T-helper 2 cell treated with Interferon-gamma antibody and Interleukin-4, amounts not matched to agents 100 ng/mL and 5 ng/mL, for 36 hours (primary cell): ENCODE results near the gene HPCAL1. TPM values are rescaled to one million over a fixed set of nuclear protein-coding genes. Genes with fewer than 3 reads are reported as not detected.

Source experiments
- intact Hi-C: fragments of 100-400 bp; cut with micrococcal nuclease; formaldehyde crosslinking; loops from one replicate; pipeline ENCODE4 v1.15.1; 2023
- total RNA-seq: library from RNA; stranded (reverse); gene quantifications from 2 replicates; pipeline ENCODE4 v1.2.3, GENCODE V29; 2022

Gene HPCAL1
- total RNA-seq, 1 donor from 2014 or later = 69.4 TPM

GRCh38 chr2:10300997-10301940 lies 1.4 kb upstream of the HPCAL1 start:
- intact Hi-C loops = loop anchor here (5.0 to 10.0 kb wide), 4 partner anchors 54 to 854 kb away; partner anchors contain the start of genes PDIA6 and SLC66A3

GRCh38 chr2:10301941-10302478 lies 694 bp upstream of the HPCAL1 start:
- intact Hi-C loops = loop anchor here (1.0 to 10.0 kb wide), 8 partner anchors 29 to 853 kb away; partner anchors contain the start of genes ODC1, PDIA6 and SLC66A3

- intact Hi-C loops = loop anchor here (5.0 to 10.0 kb wide), 4 partner anchors 56 to 852 kb away; partner anchors contain the start of genes PDIA6 and SLC66A3
Measured at GRCh38 chr2:10303181-10303693, 533 bp downstream of the HPCAL1 start.

GRCh38 chr2:10303694-10304378 lies 1.1 kb downstream of the HPCAL1 start:
- intact Hi-C loops = loop anchor here (5.0 to 10.0 kb wide), 4 partner anchors 57 to 851 kb away; partner anchors contain the start of genes PDIA6 and SLC66A3

- intact Hi-C loops = loop anchor here (1.0 to 10.0 kb wide), 7 partner anchors 26 to 850 kb away; partner anchors contain the start of genes PDIA6 and SLC66A3
Measured at GRCh38 chr2:10304458-10305253, 2.0 kb downstream of the HPCAL1 start.

GRCh38 chr2:10305254-10305635 lies 2.5 kb downstream of the HPCAL1 start:
- intact Hi-C loops = loop anchor here (1.0 to 10.0 kb wide), 5 partner anchors 25 to 850 kb away; partner anchors contain the start of gene SLC66A3

GRCh38 chr2:10305715-10306114 lies 3.0 kb downstream of the HPCAL1 start:
- intact Hi-C loops = loop anchor here (1.0 to 10.0 kb wide), 5 partner anchors 25 to 849 kb away; partner anchors contain the start of gene SLC66A3

- intact Hi-C loops = loop anchor here (10.0 kb wide), 2 partner anchors 348 to 848 kb away; partner anchors contain the start of gene SLC66A3
Measured at GRCh38 chr2:10306901-10307463, 4.3 kb downstream of the HPCAL1 start.

- intact Hi-C loops = loop anchor here (10.0 kb wide), 2 partner anchors 347 to 847 kb away; partner anchors contain the start of gene SLC66A3
Measured at GRCh38 chr2:10307561-10308156, 5.0 kb downstream of the HPCAL1 start.

GRCh38 chr2:10308866-10309265 lies 6.2 kb downstream of the HPCAL1 start:
- intact Hi-C loops = loop anchor here (10.0 kb wide), 2 partner anchors 346 to 846 kb away; partner anchors contain the start of gene SLC66A3

- intact Hi-C loops = loop anchor here (10.0 kb wide), 2 partner anchors 346 to 846 kb away; partner anchors contain the start of gene SLC66A3
Measured at GRCh38 chr2:10309286-10309685, 6.6 kb downstream of the HPCAL1 start.

- intact Hi-C loops = no loop called here
Measured at GRCh38 chr2:10310309-10310888, 7.7 kb downstream of the HPCAL1 start.

GRCh38 chr2:10311736-10312135 lies 9.0 kb downstream of the HPCAL1 start:
- intact Hi-C loops = no loop called here

GRCh38 chr2:10312437-10312957 lies 9.8 kb downstream of the HPCAL1 start:
- intact Hi-C loops = no loop called here

- intact Hi-C loops = no loop called here
Measured at GRCh38 chr2:10316336-10316735, 13.6 kb downstream of the HPCAL1 start.

GRCh38 chr2:10316860-10317259 lies 14.2 kb downstream of the HPCAL1 start:
- intact Hi-C loops = no loop called here

- intact Hi-C loops = no loop called here
Measured at GRCh38 chr2:10317646-10318045, 14.9 kb downstream of the HPCAL1 start.

- intact Hi-C loops = no loop called here
Measured at GRCh38 chr2:10318345-10318744, 15.6 kb downstream of the HPCAL1 start.
